ENCODE measurements around the gene THOC1. TPM values are rescaled to one million over a fixed set of nuclear protein-coding genes. Genes with fewer than 3 reads are reported as not detected.

THOC1 gene
- total and polyA plus RNA-seq, 2 of the 8 experiments (the other 6 are each of a cell fraction or from before 2014, with no cell fraction given) = 19.1 to 66.4 TPM

DNA sequence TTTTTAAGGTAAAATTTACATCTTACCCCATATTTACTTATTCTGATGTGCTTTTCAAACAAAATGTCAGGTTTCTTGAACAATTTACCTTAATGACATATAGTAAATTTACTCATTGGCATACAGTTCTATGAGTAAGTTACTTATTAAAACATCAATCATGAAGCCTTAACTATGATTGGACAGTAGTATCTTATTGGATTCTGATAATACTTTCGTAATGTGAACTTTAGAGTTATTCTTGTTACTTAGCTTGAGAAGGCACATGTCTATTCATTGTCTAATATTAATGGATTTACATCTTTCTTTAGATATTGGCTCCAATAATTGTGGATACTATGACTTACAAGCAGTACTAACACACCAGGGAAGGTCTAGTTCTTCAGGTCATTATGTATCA is 57.8 kb downstream of the THOC1 start (continued):
- TF ChIP-seq CHD7 (IDR thresholded peaks at IDR 0.05; ENCODE audit: insufficient replicate concordance, low read length) = no peak

All from H1 (cell line).